Left hindlimb (tissue), 1 donor: ENCODE data around the gene KCNH2.
"Not testable (repeated sequence)": the region's sequence is repeated elsewhere in the genome, so short reads cannot be mapped to it uniquely, and the experiment has no call there.

Experiments
- DNase-seq: peaks from one replicate; pipeline ENCODE4 v3.0.0-alpha.2; 2018

Gene KCNH2

GRCh38 chr7:150978126-150978789 is at the start of gene KCNH2:
Gene KCNH2 (minus strand): TSS chr7:150978321. CDS start chr7:150977913, 408 bp downstream.
- peak; percentile 81 for DNase-seq

GRCh38 chr7:151027728-151028130 is 49.6 kb upstream of the KCNH2 start:
- not testable (repeated sequence) for DNase-seq

GRCh38 chr7:151026771-151027727 is 48.9 kb upstream of the KCNH2 start:
- not testable (repeated sequence) for DNase-seq

GRCh38 chr7:151025924-151026671 is 48.0 kb upstream of the KCNH2 start:
- no peak for DNase-seq

GRCh38 chr7:151024435-151025056 is 46.4 kb upstream of the KCNH2 start, which contains the start of gene ATG9B:
Gene ATG9B (minus strand): TSS chr7:151024494. CDS start chr7:151024423, 71 bp downstream.
- no peak for DNase-seq

- DNase-seq: no peak
These were observed 45.1 kb upstream of the KCNH2 start for GRCh38 chr7:151023232-151023631.

- no peak for DNase-seq
These were observed 42.1 kb upstream of the KCNH2 start for GRCh38 chr7:151020231-151020630.

GRCh38 chr7:151019130-151019447 is 41.0 kb upstream of the KCNH2 start:
- DNase-seq: no peak

- DNase-seq: peak; percentile 70
These were observed 40.5 kb upstream of the KCNH2 start for GRCh38 chr7:151018421-151019129.

GRCh38 chr7:151017953-151018420 is 39.9 kb upstream of the KCNH2 start:
- peak; percentile 86 for DNase-seq

GRCh38 chr7:151017370-151017952 is 39.3 kb upstream of the KCNH2 start:
- DNase-seq: no peak

- no peak for DNase-seq
These were observed 38.8 kb upstream of the KCNH2 start for GRCh38 chr7:151016942-151017341.

- no peak for DNase-seq
These were observed 38.4 kb upstream of the KCNH2 start for GRCh38 chr7:151016505-151016904.

GRCh38 chr7:151015967-151016366 is 37.8 kb upstream of the KCNH2 start:
- DNase-seq: no peak

- DNase-seq: no peak
These were observed 36.8 kb upstream of the KCNH2 start for GRCh38 chr7:151014950-151015349.

GRCh38 chr7:151013733-151014497 is 35.8 kb upstream of the KCNH2 start:
- DNase-seq: peak; percentile 85

GRCh38 chr7:151013356-151013732 is 35.2 kb upstream of the KCNH2 start:
- no peak for DNase-seq

- peak; percentile 66 for DNase-seq
These were observed 34.8 kb upstream of the KCNH2 start for GRCh38 chr7:151012911-151013347.

GRCh38 chr7:151012031-151012692 is 34.0 kb upstream of the KCNH2 start:
- no peak for DNase-seq

GRCh38 chr7:151011616-151012015 is 33.5 kb upstream of the KCNH2 start:
- not testable (repeated sequence) for DNase-seq
